A549 treated with Mapracorat at 1 μM for 4 hours (cell line): ENCODE results near the gene LRRC10B. TPM values are rescaled to one million over a fixed set of nuclear protein-coding genes. Genes with fewer than 3 reads are reported as not detected.

Source experiments
- total RNA-seq: library from RNA; stranded (reverse); fragments of 200-300 nt; extraction: Qiagen RNA extraction; gene quantifications from 5 replicates; pipeline ENCODE4 v1.2.3, GENCODE V29; 2022

Gene LRRC10B
- 0.15 to 0.31 TPM (median 0.19 TPM) in 4 of 5 replicates, not detected in the other for total RNA-seq

GRCh38 chr11:61507962-61508861, at the start of gene LRRC10B:
Gene LRRC10B (plus strand): TSS chr11:61508749. CDS start chr11:61508999, 250 bp downstream.

Other genes with a start within 250 kb of the LRRC10B start
- 0.56 to 1.0 TPM (median 0.69 TPM) in 5 replicates for gene VWCE, start 213.4 kb upstream of the LRRC10B start, total RNA-seq
- gene DDB1, start 175.6 kb upstream of the LRRC10B start, total RNA-seq: 159 to 173 TPM (median 164 TPM) in 5 replicates
- gene TKFC, start 175.5 kb upstream of the LRRC10B start, total RNA-seq: 43.9 to 74.0 TPM (median 70.7 TPM) in 5 replicates
- gene CYB561A3, start 146.9 kb upstream of the LRRC10B start, total RNA-seq: 34.3 to 46.4 TPM (median 45.0 TPM) in 5 replicates
- 87.0 to 115 TPM (median 93.5 TPM) in 5 replicates for gene TMEM138, start 146.4 kb upstream of the LRRC10B start, total RNA-seq
- gene TMEM216, start 116.2 kb upstream of the LRRC10B start, total RNA-seq: 15.3 to 17.8 TPM (median 16.8 TPM) in 5 replicates
- 68.6 to 73.2 TPM (median 71.1 TPM) in 5 replicates for gene CPSF7, start 78.8 kb upstream of the LRRC10B start, total RNA-seq
- 39.6 to 48.6 TPM (median 46.9 TPM) in 5 replicates for gene SDHAF2, start 78.6 kb upstream of the LRRC10B start, total RNA-seq
- gene SYT7, start 72.3 kb downstream of the LRRC10B start, total RNA-seq: 0.84 to 1.3 TPM (median 1.2 TPM) in 5 replicates
- gene DAGLA, start 171.6 kb downstream of the LRRC10B start, total RNA-seq: 3.8 to 7.1 TPM (median 6.5 TPM) in 5 replicates
- 14.2 to 21.4 TPM (median 18.9 TPM) in 5 replicates for gene MYRF, start 243.9 kb downstream of the LRRC10B start, total RNA-seq